BLaER1 treated with 17β-estradiol and CSF1 and Interleukin-3, amounts not matched to agents 10 nM and 100 nM (cell line): ENCODE measurements around the gene MUL1.

ENCODE experiments used
- H3K27ac ChIP-seq, 11 experiments: shearing (Covaris generic); formaldehyde crosslinking; 2 replicates each; pipeline ENCODE4 v1.8.1; 2022
- H3K27me3 ChIP-seq, 11 experiments: shearing (Covaris generic); formaldehyde crosslinking; 2 replicates each; pipeline ENCODE4 v1.8.1; 2022
- H3K36me3 ChIP-seq, 11 experiments: shearing (Covaris generic); formaldehyde crosslinking; 2 replicates each; pipeline ENCODE4 v1.8.1; 2022
- H3K4me1 ChIP-seq, 10 experiments: shearing (Covaris generic); formaldehyde crosslinking; 2 replicates each; pipeline ENCODE4 v1.8.1; 2022
- H3K4me2 ChIP-seq, 11 experiments: shearing (Covaris generic); formaldehyde crosslinking; 2 replicates each; pipeline ENCODE4 v1.8.1; 2022
- H3K4me3 ChIP-seq, 10 experiments: shearing (Covaris generic); formaldehyde crosslinking; 2 replicates each; pipeline ENCODE4 v1.8.1; 2022
- H3K9ac ChIP-seq, 11 experiments: shearing (Covaris generic); formaldehyde crosslinking; 2 replicates each; pipeline ENCODE4 v1.8.1; 2022
- H3K9me3 ChIP-seq, 11 experiments: shearing (Covaris generic); formaldehyde crosslinking; replicated peaks in 1 of 11; 2 replicates each; pipeline ENCODE4 v1.8.1; 2022
- H4K20me1 ChIP-seq, 11 experiments: shearing (Covaris generic); formaldehyde crosslinking; 2 replicates each; pipeline ENCODE4 v1.8.1; 2022
- Cebpa-rat ChIP-seq, 11 experiments: shearing (Covaris generic); IDR thresholded peaks; 2 replicates each; pipeline ENCODE4 v1.8.1; 2022

The MUL1 gene

GRCh38 chr1:20487236-20487590, 20.7 kb downstream of the MUL1 start:
- Histone ChIP-seq H3K9me3 (no peaks in the 10 kb centered on the region), H3K4me2 (peak overlapping the region in 9 of 11 experiments; percentile 92 to 99 (median 96); a peak in 12 of 22 replicates), H3K36me3 (no peaks in the 10 kb centered on the region), H3K27me3 (peaks cover 69 to 85% (median 79%) of the 10 kb centered on the region in 11 experiments), H3K4me1 (peaks cover 19 to 26% (median 23%) of the 10 kb centered on the region in 10 experiments; a peak in 19 of 20 replicates), H4K20me1 (peaks cover 0 to 36% (median 22%) of the 10 kb centered on the region in 11 experiments; a peak in 19 of 22 replicates), H3K4me3 (peak overlapping the region in 9 of 10 experiments; percentile 60 to 75 (median 67); a peak in 11 of 20 replicates), H3K9ac (no peak overlapping the region), H3K27ac (no peak overlapping the region)
- TF ChIP-seq Cebpa-rat (IDR thresholded peaks at IDR 0.05): no peak

- H3K9ac ChIP-seq: peak overlapping the region; percentile 55 to 80 (median 69)
- H3K27ac ChIP-seq: peak overlapping the region in 9 of 11 experiments; percentile 18 to 56 (median 40); a peak in 10 of 22 replicates
- peaks cover 74 to 90% (median 85%) of the 10 kb centered on the region in 11 experiments for H3K27me3 ChIP-seq
These were observed 21.3 kb downstream of the MUL1 start for GRCh38 chr1:20486457-20487235.

GRCh38 chr1:20485527-20486456, 22.2 kb downstream of the MUL1 start, which contains the start of gene CAMK2N1:
Gene CAMK2N1 (minus strand): TSS chr1:20486210. CDS start chr1:20485379, 831 bp downstream.
- peak within 1 kb of the TSS; percentile 55 to 80 (median 69) for H3K9ac ChIP-seq
- no peaks in the 10 kb centered on the region for H3K36me3 ChIP-seq
- H3K27me3 ChIP-seq: peaks cover 83 to 94% (median 93%) of the 10 kb centered on the region in 11 experiments
- peak within 1 kb of the TSS in 9 of 11 experiments; percentile 18 to 56 (median 40); a peak in 10 of 22 replicates for H3K27ac ChIP-seq
- no peak for TF ChIP-seq Cebpa-rat (IDR thresholded peaks at IDR 0.05)
- peaks cover 0 to 49% (median 22%) of the 10 kb centered on the region in 11 experiments; a peak in 19 of 22 replicates for H4K20me1 ChIP-seq
- peaks cover 19 to 26% (median 23%) of the 10 kb centered on the region in 10 experiments; a peak in 19 of 20 replicates for H3K4me1 ChIP-seq
- H3K4me2 ChIP-seq: peak within 1 kb of the TSS; percentile 92 to 99 (median 97)
- H3K4me3 ChIP-seq: peak within 1 kb of the TSS; percentile 60 to 75 (median 66)
- H3K9me3 ChIP-seq: no peaks in the 10 kb centered on the region

More at GRCh38 chr1:20486457-20487235, 21.3 kb downstream of the MUL1 start:
- no peaks in the 10 kb centered on the region for H3K9me3 ChIP-seq
- H3K36me3 ChIP-seq: no peaks in the 10 kb centered on the region
- peak overlapping the region; percentile 92 to 99 (median 97) for H3K4me2 ChIP-seq
- TF ChIP-seq Cebpa-rat (IDR thresholded peaks at IDR 0.05): no peak
- peak overlapping the region; percentile 60 to 75 (median 66) for H3K4me3 ChIP-seq
- H4K20me1 ChIP-seq: peaks cover 0 to 40% (median 22%) of the 10 kb centered on the region in 11 experiments; a peak in 19 of 22 replicates
- H3K4me1 ChIP-seq: peaks cover 19 to 26% (median 23%) of the 10 kb centered on the region in 10 experiments; a peak in 19 of 20 replicates

GRCh38 chr1:20484519-20485462, 23.2 kb downstream of the MUL1 start:
- Histone ChIP-seq H3K4me2 (peak overlapping the region; percentile 92 to 99 (median 97)), H3K9ac (peak overlapping the region in 6 of 11 experiments; percentile 11 to 47 (median 28); a peak in 3 of 22 replicates), H3K36me3 (no peaks in the 10 kb centered on the region), H3K27ac (no peak overlapping the region), H4K20me1 (peaks cover 0 to 52% (median 22%) of the 10 kb centered on the region in 11 experiments; a peak in 19 of 22 replicates), H3K9me3 (no peaks in the 10 kb centered on the region), H3K27me3 (peaks cover 93 to 100% (median 100%) of the 10 kb centered on the region in 11 experiments), H3K4me1 (peaks cover 19 to 26% (median 23%) of the 10 kb centered on the region in 10 experiments; a peak in 19 of 20 replicates), H3K4me3 (peak overlapping the region; percentile 60 to 75 (median 66))
- TF ChIP-seq Cebpa-rat (IDR thresholded peaks at IDR 0.05): no peak

GRCh38 chr1:20483833-20484518, 24.0 kb downstream of the MUL1 start:
- Histone ChIP-seq H3K4me2 (peak overlapping the region; percentile 92 to 99 (median 97); a peak in 19 of 22 replicates), H3K9me3 (no peaks in the 10 kb centered on the region), H3K36me3 (no peaks in the 10 kb centered on the region), H3K27ac (no peak overlapping the region), H3K9ac (no peak overlapping the region), H4K20me1 (peaks cover 0 to 52% (median 22%) of the 10 kb centered on the region in 11 experiments; a peak in 19 of 22 replicates), H3K4me3 (peak overlapping the region in 7 of 10 experiments; percentile 7 to 75 (median 65); a peak in 5 of 20 replicates), H3K4me1 (peaks cover 19 to 26% (median 23%) of the 10 kb centered on the region in 10 experiments; a peak in 19 of 20 replicates), H3K27me3 (peaks cover 87 to 100% (median 95%) of the 10 kb centered on the region in 11 experiments)
- TF ChIP-seq Cebpa-rat (IDR thresholded peaks at IDR 0.05): no peak

GRCh38 chr1:20483098-20483832, 24.7 kb downstream of the MUL1 start:
- TF ChIP-seq Cebpa-rat (IDR thresholded peaks at IDR 0.05): peak in 6 of 11 experiments; percentile 34 to 80 (median 72); a peak in 8 of 22 replicates
- peaks cover 19 to 26% (median 23%) of the 10 kb centered on the region in 10 experiments; a peak in 19 of 20 replicates for H3K4me1 ChIP-seq
- H3K4me2 ChIP-seq: peak overlapping the region in 3 of 11 experiments; percentile 94 to 97 (median 97); a peak in 4 of 22 replicates
- H4K20me1 ChIP-seq: peaks cover 0 to 52% (median 22%) of the 10 kb centered on the region in 11 experiments; a peak in 19 of 22 replicates
- peaks cover 79 to 100% (median 95%) of the 10 kb centered on the region in 11 experiments for H3K27me3 ChIP-seq
- no peaks in the 10 kb centered on the region for H3K36me3 ChIP-seq
- H3K9me3 ChIP-seq: no peaks in the 10 kb centered on the region
- H3K27ac ChIP-seq: no peak overlapping the region
- 0 out of 20 replicates have a peak overlapping the region, but pooled peaks of 2 of the 10 experiments have one; percentile 7 to 75 for H3K4me3 ChIP-seq
- no peak overlapping the region for H3K9ac ChIP-seq
